COLO668 (cell line): ENCODE results near the gene CEP164.
A peak's percentile ranks its signal among the peaks of the same experiment; 100 is the strongest.

ENCODE experiments used
- DNase-seq: peaks from one replicate; lab custom pipeline; 2025; ENCODE audit not compliant: unreplicated experiment; lab: John Stamatoyannopoulos, UW

The CEP164 gene

DNA sequence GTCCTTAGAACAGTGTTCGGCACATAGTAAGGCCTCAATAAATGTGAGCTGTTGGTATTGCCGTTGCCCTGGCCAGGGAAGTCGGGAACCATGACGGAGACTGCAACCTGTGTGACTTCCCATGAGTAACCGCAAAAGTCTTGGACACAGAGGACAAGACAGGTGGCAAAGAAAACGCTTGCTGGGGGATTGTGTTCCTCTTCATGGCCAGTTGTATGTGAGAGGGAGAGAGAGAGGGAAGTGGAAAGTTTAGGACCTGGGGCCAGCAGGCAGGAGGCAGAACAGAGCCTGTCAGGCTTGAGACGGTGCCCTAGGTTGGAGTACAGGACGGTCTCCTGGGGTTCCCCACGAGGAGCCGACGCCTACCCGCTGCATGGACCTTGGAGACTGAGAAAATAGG is 90.2 kb downstream of the CEP164 start:
- no peak for DNase-seq

DNA sequence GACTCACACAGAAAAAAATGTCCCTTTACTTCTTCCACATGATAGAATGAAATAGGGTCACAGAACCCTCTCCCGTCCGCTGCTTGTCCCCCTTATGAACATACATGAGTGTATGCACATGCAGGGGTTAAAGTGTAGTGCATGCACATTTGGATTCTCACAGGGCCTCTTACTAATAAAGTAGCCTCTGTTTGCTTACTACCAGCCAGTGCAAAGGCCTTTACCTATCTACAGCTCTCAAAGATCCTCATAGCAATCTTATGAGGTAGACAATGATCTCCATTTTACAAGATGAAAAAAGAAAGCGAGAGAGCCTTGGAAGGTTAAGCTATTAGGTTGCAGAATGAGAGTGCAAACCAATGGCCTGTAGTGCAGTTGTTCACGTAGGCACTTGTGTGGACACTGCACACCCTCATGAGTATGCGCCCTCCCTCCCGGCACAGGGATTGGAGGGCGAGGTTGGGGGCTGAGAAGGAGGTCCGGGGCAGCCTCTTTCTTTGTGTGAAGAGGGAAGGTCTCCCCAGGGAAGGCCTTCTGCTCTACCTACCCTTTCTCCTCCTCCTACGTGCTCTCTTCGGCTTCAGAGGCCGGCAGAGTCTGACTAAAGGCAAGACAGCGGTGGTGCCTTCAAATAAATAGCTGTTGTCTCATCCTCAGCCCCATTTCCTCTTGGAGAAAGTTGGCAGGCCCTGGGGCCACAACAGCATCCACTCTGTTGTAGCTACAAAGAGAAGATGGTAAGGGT is 91.3 kb downstream of the CEP164 start:
- DNase-seq, result no peak

DNA sequence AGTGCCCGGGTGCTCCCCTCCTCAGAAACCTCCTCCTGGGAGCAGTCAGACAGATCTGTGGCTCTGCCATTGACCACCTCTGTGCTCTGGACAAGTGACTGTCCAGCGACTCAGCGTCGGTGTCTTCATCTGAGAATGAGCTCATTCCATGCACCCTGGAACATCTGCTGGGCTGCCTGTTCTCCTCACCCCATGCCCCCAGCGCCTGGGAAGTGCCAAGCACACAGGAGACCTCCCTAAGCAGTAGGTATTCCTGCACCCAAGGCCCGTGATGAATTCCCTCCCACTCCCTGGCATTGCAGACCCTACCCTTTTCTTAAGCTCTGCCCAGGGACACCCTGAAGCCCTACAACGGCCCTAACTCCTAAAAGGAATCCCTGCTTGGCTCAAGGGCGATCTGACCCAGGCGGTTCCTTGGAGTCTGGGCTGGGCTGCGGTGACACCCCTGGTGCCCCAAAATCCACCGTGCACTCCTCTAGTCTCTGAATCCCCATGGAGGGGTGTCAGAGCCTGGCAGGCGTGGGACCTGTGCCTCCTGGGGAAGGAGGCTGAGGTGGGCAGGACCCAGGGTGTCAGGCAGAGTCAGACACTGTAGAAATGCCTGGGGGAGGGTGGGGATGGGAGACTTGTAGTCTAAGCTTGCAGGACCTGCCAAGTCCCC is 92.0 kb downstream of the CEP164 start:
- DNase-seq, result no peak

DNA sequence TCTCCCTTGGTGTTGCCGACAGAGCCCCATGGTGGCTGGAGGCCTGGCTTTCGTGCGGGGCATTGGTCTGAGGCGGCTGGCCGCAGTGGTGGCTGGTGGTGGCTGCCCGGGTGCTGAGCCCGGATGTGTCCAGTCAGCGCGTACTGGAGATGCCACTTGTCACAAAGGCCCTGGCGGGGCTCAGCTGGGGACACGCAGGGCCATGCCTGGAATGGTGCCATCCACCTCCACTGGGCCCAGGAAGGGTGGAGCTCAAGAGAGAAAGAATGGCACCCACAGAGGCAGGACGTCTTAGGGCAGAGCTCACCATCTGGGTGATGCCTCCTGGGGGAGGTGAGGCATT is 92.5 kb downstream of the CEP164 start:
- DNase-seq, result no peak

DNA sequence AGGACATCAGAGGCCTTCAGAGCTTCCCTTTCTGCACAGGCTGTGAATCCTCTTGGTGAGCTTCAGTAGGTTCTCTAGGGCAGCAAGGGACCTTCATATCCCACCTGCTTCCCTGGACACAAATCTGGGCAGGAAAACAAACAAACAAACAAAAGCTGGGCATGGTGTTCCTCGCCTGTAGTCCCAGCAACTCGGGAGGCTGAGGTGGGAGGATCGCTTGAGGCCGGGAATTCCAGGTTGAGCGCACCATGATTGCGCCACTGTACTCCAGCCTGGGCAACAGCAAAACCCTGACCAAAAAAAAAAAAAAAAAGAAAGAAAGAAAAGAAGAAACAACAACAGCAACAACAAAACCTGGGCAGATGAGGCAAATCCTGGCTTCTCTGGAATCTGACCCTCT is 92.9 kb downstream of the CEP164 start:
- DNase-seq, result no peak

DNA sequence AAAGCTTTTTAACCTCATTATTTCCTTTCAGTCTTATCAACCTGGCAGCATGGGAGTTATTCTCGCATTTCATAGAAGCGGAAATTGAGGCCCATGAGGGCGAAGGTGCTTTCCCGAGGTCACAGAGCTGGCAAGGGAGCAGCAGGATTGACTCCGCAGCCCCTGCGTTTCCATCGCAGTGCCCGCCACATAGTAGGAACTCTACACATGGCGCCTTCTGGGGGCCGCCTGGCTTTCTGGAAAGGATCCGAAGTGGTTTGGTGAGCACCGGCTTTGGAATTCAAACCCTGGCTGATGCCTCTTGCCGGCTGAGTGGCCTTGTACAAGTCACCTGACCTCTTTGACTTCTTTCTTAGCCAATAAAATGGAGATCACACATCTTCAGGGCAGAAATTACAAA is 93.4 kb downstream of the CEP164 start:
- DNase-seq, result no peak

DNA sequence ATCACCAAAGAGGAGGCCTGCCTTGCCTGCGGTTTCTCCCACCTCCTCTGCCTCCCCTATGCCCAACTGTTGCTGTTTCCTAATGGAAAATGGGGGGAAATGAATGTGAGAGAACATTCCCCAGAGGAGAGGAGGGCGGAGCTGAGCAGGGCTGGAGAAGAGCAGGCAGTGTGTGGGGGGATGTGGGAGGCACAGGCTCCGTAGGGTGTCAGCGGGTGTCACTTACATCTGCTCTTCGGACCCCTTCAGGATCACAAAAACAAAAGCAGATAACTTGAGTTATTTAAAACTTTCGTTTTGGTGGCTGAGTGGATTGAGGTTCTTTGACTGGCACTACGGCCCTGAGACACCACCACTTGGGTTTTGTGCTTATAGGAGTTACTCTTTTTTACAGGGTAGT is 93.8 kb downstream of the CEP164 start:
- no peak for DNase-seq

DNA sequence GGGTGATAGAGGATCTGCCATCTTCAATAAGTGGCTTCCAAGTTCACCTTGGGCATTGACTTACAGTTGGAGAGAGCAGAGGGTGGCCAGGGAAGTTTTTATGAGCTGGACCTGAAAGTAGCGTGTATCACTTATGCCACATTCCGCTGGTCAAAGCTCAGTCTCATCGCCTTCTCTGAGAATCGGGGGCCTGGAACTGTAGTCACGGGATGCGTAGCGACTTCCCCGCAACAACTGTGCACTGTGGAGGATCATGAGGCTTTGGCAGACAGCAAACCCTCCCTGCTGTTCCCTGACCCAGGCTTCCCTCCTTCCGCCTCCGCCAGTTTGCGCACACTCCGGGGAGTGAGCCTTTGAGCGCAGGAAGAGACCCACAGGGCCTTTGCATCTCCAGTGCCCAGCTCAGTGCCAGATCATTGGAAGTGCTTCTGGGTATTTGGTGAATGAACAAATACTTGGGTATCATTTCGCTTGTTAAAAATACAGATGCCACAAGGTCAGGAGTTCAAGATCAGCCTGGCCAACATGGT is 95.5 kb downstream of the CEP164 start:
- DNase-seq, result no peak

DNA sequence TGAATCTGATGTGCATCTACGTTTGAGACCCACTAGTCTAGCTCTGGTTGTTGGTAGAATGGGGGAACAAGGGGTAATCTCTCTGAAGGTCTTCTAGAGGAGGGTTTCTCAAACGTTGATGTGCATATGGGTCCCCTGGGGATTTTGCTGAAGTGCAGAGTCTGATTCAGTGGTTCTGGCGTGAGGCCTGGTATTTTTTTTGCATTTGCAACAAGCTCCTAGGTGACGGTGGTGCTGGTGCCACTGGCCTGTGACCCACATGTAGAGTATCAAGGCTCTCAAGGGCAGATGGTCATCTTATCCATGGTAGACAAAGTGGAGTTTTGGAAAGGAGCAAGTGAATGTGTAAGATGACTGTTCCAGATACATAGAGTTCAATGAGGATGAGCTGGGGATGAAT is 97.1 kb downstream of the CEP164 start:
- DNase-seq, result no peak

DNA sequence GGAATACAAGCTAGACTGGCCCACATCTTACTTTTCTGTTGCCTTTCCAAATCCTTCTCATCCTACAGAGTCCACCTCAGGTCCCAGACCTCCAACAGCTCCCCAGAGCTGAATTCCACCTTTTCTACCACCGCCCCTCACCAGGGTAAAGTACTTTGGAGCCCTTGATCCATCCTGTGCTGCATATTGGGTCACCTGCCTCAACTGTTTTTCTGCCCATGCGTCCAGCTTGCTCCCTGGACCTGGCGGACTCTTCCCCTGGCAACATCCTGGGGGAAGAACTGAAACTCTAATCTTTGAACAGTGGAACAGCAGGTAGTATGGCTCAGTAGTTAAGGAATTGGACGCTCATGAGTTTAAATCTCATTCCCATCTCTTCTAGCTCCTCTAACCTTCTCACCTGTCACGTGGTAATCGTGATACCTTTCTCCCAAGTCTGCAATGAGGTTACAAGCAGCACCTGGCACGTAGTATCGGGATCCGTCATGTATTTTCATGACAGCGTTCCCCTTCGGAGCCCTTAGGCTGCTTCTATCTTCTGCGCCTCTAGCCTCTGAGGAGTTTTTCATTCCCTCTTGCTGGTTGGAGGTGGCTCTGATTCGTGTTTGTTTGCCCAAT is 98.1 kb downstream of the CEP164 start:
- DNase-seq, result no peak

DNA sequence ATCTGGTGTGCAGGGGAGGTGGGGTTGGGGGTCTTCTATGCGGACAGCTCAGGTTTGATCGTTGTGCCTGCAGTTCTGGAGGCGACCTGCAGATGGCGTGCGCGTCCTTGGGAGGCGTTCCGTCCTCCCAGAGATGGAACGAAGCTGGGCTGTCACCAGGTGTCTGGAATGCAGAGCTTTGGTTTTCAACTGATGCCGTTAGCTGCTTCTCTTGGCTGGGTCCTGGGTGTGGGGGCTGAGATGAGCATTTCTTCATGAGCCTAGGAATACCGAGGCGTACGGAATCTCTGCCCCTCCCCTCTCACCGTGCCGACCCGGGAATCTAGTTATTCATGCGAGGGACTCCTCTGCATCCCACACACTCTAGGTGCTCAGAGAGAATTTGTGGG is 98.6 kb downstream of the CEP164 start:
- peak; percentile 71 for DNase-seq

DNA sequence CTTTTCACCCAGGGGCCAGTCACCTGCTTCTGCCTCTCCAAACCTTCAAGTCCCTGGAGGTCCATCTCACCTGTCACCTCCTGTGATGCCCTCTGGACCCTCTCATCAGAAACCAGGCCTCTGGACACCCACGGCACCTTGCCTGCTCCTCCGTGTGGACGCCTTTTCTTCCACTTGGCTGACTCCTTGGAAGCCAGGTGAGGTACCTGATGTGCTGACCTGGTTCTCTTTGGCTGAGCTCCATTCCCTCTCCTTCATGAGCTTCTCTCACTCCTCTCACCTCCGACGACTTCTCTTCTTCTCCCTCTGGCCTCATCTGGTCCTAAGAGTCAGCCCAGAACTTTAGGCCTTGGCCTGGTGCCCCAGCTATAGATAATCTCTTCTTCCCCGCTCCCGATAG is 99.3 kb downstream of the CEP164 start:
- DNase-seq, result no peak

DNA sequence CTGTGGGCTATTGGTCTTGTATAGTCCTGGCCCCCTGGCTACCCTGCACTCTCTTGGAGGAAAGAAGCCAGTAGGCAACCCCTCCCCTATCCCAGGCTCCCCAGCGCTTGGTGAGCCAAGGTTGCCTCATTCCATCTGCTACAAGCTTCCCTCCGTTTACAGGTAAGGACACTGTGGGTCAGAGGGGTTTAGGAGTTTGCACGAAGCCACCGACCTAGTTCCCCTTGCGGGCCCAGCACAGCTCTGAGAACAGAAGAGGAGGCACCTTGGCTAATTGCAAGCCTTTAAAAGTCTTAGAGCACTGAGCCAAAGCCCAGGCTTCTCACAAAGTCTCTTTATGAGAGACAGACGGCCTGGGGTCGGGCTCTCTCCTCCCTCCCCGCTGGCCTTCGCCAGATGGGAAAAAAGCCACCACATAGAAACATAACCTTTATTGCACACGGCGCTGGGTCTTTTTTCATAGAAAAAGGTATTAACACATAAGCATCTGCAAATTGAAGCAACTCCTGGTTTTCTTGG is 99.8 kb downstream of the CEP164 start:
- no peak for DNase-seq

DNA sequence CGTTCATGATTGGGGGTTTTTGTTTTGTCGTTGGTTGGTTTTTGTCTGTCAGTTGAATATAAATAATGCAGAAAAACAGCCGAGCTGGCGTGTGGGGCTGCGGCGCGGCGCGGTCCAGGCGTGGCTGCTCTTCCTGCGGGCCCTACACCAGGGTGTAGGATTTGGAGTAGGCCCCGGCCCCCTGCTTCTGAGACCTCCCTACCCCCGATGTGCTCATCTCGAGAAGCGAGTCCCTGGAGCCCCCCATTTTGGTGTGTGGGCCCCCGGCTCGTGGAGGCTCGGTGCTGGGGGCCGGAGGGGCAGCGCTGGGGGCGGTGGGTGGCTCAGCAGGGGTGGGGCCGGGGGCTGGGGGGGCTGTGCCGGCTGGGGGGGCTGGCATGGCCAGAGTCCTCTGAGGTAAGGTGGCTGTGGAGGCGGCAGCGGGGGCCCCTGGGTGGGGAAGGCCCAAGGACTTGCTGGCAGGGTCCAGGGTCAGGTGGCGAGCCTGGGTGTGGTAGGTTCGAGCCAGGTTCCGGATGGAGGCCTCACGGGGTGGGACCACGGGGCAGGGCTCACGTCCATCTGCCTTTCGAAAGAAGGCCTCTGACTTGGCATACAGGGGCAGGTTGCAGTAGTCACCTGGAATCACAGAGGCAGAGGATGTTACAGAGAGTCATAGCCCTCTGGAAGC is 100.7 kb downstream of the CEP164 start:
- no peak for DNase-seq

DNA sequence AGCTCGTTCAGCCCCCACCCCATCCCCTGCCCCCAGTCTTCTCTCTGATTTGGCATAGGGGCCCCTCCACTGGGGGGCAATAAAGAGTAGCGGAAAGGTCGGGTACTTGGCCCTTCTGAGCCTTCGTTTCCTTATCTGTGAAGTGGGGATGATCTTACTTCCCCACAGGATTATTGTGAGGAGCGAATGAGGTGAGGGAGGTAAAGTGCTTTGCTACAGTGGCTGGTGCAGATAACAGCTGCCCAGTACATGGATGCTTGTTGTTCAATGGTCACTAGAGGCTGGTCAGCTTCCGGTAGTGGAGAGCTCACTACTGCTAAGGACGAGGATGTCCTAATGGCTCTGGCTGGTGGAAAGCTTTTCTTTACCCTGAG is 101.2 kb downstream of the CEP164 start:
- no peak for DNase-seq

DNA sequence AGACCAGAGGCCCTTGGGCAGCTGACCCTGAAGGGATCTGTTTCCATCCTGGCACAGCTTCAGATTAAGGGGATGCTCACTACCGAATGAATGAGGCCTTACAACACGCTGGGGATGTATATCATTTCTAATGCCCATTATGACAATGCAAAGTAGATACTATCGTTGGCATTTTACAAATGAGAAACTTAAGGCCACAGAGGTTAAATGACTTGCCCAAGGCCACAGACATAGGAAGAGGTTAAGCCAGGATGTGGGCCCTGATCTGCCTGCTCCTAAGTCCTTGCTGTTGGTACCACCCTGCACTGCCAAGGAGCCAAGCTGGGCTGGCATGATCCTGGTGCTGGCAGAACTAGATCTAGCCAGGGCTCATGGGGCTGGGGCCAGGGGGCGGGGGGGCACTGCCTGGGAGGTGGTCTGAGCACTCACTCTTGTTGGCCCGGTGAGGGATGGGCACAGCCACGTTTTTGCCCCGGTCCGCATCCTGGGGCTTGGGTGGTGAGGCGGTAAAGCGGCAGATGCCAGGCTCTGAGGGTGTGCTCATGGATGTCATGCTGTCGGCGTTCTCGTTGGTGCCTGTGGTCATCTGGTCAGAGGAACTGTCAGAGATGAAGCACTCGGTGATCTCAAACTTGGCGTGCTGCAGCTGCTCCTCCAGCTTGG is 102.8 kb downstream of the CEP164 start:
- DNase-seq, result no peak

DNA sequence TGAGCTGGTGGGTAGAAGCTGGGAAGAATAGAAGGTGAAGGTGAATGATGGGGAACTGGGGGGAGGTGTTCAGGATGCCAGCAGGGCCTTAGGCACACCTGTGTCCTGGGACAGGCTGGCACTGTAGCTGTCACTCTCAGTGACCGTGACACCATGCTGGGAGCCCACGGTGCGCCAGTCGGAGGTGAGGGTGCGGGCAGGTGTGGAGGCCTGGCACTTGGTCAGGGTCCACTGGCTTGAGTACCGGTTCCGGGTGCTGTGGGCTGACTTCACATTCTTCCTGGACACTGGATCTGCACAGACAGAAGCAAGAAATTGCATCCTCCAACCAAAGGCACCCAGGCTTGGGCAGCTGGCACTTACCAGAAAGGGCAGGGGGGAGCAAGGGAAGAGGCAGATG is 103.8 kb downstream of the CEP164 start:
- DNase-seq, result no peak

DNA sequence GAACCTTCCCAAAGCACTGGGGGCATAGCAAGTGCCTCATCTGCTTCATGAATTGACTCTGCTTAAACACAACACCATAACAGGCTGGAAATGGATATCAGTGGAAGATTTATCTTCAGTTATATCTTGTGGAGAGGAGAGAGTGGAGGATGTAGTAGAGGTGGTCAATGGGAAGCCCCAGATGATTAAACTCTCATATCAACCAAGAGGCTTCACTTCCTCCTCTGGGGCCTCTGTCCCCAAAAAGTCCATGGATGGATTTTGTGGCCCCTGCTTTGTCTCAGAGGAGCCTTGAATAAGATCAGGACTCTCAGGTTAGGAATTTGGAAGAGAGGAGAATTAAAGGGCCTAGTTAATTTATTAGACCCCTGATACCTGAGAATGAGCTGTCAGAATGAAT is 106.1 kb downstream of the CEP164 start:
- DNase-seq, result no peak

DNA sequence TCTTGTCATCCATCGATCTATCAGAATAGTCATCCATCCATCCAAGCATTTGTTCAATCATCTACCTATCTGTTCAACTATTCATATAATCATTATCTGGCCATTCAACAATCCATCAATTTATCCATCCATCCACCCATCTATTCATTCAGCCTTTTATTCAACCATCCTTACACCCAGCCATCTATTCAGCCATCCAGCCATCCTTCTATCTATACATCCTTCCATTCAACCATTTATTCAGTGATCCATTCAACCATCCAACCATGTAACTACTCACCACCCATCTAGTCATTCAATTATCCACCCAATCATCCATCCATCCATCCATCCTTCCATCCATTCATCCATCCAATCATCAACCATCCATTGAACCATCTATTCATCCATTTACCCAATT is 106.8 kb downstream of the CEP164 start:
- no peak for DNase-seq

DNA sequence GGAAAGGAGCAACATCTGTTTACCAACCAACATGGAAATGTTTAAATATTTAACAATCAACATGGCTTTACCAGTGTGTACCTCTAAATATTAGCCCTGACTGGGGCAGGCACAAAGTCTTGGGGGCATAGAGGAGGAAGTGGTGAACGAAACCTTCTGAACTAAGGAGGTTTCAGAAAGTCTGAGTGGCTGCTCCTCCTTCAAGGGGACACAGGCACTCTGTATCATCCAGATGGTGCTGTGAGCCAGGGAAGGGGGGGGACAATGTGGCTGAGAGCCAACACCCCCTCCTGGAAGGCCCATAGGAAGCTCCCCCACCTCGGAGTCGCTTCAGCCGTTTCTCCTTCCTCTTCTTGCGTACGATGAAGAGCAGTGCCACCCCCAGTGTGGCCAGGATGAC is 107.7 kb downstream of the CEP164 start:
- no peak for DNase-seq
